Measurements from ENCODE around the gene TP53TG3F. TPM values are rescaled to one million over a fixed set of nuclear protein-coding genes. Genes with fewer than 3 reads are reported as not detected.
"Not testable (repeated sequence)": the region's sequence is repeated elsewhere in the genome, so short reads cannot be mapped to it uniquely, and the experiment has no call there.

TP53TG3F gene, protein sequence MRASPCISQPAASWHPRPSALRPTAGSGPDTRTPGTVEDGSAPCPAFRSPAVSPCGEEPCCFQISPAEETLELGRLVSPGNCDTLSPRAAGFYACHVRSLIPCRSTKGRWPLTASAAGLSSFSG
- not detected in 3 replicates for total RNA-seq

GRCh38 chr16:33459312-33459711, at the start of gene TP53TG3F:
TSS of gene TP53TG3F (plus strand) at chr16:33459612. CDS start at chr16:33459680, 68 bp downstream.
- not testable (repeated sequence) for H3K9me3 Mint-ChIP-seq; H3K4me3 Mint-ChIP-seq; H3K27ac Mint-ChIP-seq; H3K36me3 Mint-ChIP-seq; DNase-seq (ENCODE audit: low spot score in 2 of 2, unreplicated experiment in 2 of 2); H3K4me1 Mint-ChIP-seq; H3K27me3 Mint-ChIP-seq (ENCODE audit: low read depth)

DNA sequence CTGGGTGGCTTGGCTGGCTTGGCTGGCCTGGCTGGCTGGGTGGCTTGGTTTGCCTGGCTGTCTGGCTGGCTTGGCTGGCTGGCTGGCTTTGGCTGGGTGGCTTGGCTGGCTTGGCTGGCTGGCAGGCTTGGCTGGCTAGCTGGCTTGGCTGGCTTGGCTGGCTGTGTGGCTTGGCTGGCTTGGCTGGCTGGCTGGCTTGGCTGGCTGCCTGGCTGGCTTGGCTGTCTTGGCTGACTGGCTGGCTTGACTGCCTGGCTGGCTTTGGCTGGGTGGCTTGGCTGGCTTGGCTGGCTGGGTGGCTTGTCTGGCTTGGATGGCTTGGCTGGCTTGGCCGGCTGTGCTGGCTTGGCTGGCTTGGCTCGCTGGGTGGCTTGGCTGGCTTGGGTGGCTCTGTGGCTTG, 32.2 kb downstream of the TP53TG3F start:
- not testable (repeated sequence) for H3K27ac Mint-ChIP-seq; H3K27me3 Mint-ChIP-seq (ENCODE audit: low read depth); H3K4me3 Mint-ChIP-seq

DNA sequence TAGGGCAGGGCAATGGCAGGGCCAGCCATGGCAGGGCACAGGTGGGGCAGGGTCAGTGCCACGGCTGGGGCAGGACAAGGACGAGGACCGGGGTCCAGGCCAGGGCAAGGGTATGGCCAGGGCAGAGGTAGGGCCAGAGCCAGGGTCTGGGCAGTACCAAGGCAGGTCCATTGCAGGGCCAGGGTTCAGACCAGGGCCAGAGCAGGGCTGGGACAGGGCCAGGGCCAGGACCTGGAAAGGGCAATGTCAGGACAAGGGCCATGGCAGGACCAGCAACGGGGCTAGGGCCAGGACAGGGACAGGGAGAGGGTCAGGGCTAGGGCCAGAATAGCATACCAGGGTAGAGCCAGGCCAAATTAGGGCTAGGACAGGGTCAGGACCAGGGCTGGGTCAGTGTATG, 47.8 kb downstream of the TP53TG3F start:
- H3K4me3 Mint-ChIP-seq; H3K4me1 Mint-ChIP-seq; H3K27ac Mint-ChIP-seq; DNase-seq (ENCODE audit: low spot score in 2 of 2, unreplicated experiment in 2 of 2); H3K36me3 Mint-ChIP-seq; H3K9me3 Mint-ChIP-seq; H3K27me3 Mint-ChIP-seq (ENCODE audit: low read depth): not testable (repeated sequence)

More for the DNA sequence above, 32.2 kb downstream of the TP53TG3F start:
- H3K9me3 Mint-ChIP-seq; H3K4me1 Mint-ChIP-seq; DNase-seq (ENCODE audit: low spot score in 2 of 2, unreplicated experiment in 2 of 2); H3K36me3 Mint-ChIP-seq: not testable (repeated sequence)

DNA sequence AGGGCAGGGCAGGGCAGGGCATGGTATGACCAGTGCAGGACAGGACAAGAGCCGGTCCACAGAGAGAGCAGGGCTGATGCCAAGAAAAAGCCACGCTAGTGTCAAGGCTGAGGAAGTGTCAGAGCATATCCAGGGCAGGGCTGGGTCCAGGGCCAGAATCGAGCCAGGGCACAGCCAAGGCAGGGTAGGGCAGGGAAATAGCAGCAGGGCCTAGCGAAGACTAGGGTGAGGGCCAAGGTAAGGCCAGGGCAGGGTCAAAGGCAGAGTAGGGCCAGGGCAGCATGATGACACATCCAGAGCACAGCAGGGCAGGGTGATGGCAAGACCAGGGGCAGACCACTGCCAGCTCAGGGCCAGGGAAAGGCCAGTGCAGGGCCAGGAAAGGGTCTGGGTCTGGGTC, 49.7 kb downstream of the TP53TG3F start:
- H3K9me3 Mint-ChIP-seq, H3K27ac Mint-ChIP-seq: not testable (repeated sequence)

GRCh38 chr16:33509906-33510305, 50.5 kb downstream of the TP53TG3F start:
- not testable (repeated sequence) for H3K4me1 Mint-ChIP-seq; H3K36me3 Mint-ChIP-seq; H3K4me3 Mint-ChIP-seq; DNase-seq (ENCODE audit: low spot score in 2 of 2, unreplicated experiment in 2 of 2); H3K9me3 Mint-ChIP-seq; H3K27me3 Mint-ChIP-seq (ENCODE audit: low read depth); H3K27ac Mint-ChIP-seq

More for the DNA sequence above, 49.7 kb downstream of the TP53TG3F start:
- not testable (repeated sequence) for H3K4me1 Mint-ChIP-seq; H3K4me3 Mint-ChIP-seq; H3K36me3 Mint-ChIP-seq; DNase-seq (ENCODE audit: low spot score in 2 of 2, unreplicated experiment in 2 of 2); H3K27me3 Mint-ChIP-seq (ENCODE audit: low read depth)

Other genes with a start within 250 kb of the TP53TG3F start
- gene TP53TG3E, start 155.3 kb upstream of the TP53TG3F start, total RNA-seq: not detected in 3 replicates
- not detected in 3 replicates for gene TP53TG3B, start 98.8 kb upstream of the TP53TG3F start, total RNA-seq